KMS-11 (cell line): ENCODE results near the gene USP31.

Source experiments
- H2AFZ ChIP-seq: fragments of 200-600 bp; sonication (generic); 2 replicates; pipeline ENCODE4 v1.6.1; 2016; ENCODE audit warnings: antibody characterized with exemption, mixed run types, low read depth
- H3K27ac ChIP-seq: fragments of 200-600 bp; sonication (generic); 2 replicates; pipeline ENCODE4 v1.6.1; 2016; ENCODE audit warnings: mild to moderate bottlenecking, mixed run types
- H3K27me3 ChIP-seq: fragments of 200-600 bp; sonication (generic); 2 replicates; pipeline ENCODE4 v1.6.1; 2017; ENCODE audit warnings: mild to moderate bottlenecking, low read depth, mixed run types, moderate library complexity; ENCODE audit not compliant: insufficient read depth
- H3K36me3 ChIP-seq: fragments of 200-600 bp; sonication (generic); 2 replicates; pipeline ENCODE4 v1.6.1; 2017; ENCODE audit warnings: mild to moderate bottlenecking, mixed run types; ENCODE audit not compliant: insufficient read depth
- H3K4me1 ChIP-seq: fragments of 200-600 bp; sonication (generic); 2 replicates; pipeline ENCODE4 v1.6.1; 2016; ENCODE audit warnings: mild to moderate bottlenecking, low read depth, mixed run types; ENCODE audit not compliant: poor library complexity, severe bottlenecking
- H3K4me2 ChIP-seq: fragments of 200-600 bp; sonication (generic); 2 replicates; pipeline ENCODE4 v1.7.0; 2016; ENCODE audit warnings: mild to moderate bottlenecking, mixed run types
- H3K4me3 ChIP-seq: fragments of 200-600 bp; sonication (generic); IDR thresholded peaks from 2 replicates; pipeline ENCODE4 v1.6.1; 2017; ENCODE audit warnings: low read depth, low read length, mixed read lengths; ENCODE audit not compliant: insufficient read depth
- H3K79me2 ChIP-seq: fragments of 200-600 bp; sonication (generic); 2 replicates; pipeline ENCODE4 v1.6.1; 2016; ENCODE audit warnings: low read depth, mixed run types; ENCODE audit not compliant: insufficient read depth
- H3K9ac ChIP-seq: fragments of 200-600 bp; sonication (generic); 2 replicates; pipeline ENCODE4 v1.6.1; 2016; ENCODE audit warnings: mild to moderate bottlenecking, mixed run types
- H4K20me1 ChIP-seq: fragments of 200-600 bp; sonication (generic); 2 replicates; pipeline ENCODE4 v1.6.1; 2016; ENCODE audit warnings: mild to moderate bottlenecking, mixed run types; ENCODE audit not compliant: insufficient read depth
- TF ChIP-seq, protein P1 (sequence below): fragments of 200-600 bp; sonication (generic); conservative IDR thresholded peaks from 2 replicates; pipeline ENCODE4 v1.6.1; 2017; ENCODE audit warnings: low read depth, mild to moderate bottlenecking, antibody characterized with exemption, low read length, moderate library complexity, mixed read lengths

Gene USP31

GRCh38 chr16:23148513-23149266 is 562 bp downstream of the USP31 start:
- Histone ChIP-seq H4K20me1 (no peaks in the 10 kb centered on the region), H3K36me3 (no peaks in the 10 kb centered on the region), H3K27ac (peak overlapping the region; percentile 38; the same call in 1 of the 2 replicates), H3K9ac (peak overlapping the region; percentile 78), H3K4me3 (peak overlapping the region; percentile 47), H3K79me2 (peaks cover 40% of the 10 kb centered on the region), H2AFZ (peak overlapping the region; percentile 79; the same call in 1 of the 2 replicates), H3K27me3 (no peaks in the 10 kb centered on the region), H3K4me1 (peaks cover 36% of the 10 kb centered on the region), H3K4me2 (peak overlapping the region; percentile 76)
- TF ChIP-seq, protein P1, sequence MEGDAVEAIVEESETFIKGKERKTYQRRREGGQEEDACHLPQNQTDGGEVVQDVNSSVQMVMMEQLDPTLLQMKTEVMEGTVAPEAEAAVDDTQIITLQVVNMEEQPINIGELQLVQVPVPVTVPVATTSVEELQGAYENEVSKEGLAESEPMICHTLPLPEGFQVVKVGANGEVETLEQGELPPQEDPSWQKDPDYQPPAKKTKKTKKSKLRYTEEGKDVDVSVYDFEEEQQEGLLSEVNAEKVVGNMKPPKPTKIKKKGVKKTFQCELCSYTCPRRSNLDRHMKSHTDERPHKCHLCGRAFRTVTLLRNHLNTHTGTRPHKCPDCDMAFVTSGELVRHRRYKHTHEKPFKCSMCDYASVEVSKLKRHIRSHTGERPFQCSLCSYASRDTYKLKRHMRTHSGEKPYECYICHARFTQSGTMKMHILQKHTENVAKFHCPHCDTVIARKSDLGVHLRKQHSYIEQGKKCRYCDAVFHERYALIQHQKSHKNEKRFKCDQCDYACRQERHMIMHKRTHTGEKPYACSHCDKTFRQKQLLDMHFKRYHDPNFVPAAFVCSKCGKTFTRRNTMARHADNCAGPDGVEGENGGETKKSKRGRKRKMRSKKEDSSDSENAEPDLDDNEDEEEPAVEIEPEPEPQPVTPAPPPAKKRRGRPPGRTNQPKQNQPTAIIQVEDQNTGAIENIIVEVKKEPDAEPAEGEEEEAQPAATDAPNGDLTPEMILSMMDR: no peak

DNA sequence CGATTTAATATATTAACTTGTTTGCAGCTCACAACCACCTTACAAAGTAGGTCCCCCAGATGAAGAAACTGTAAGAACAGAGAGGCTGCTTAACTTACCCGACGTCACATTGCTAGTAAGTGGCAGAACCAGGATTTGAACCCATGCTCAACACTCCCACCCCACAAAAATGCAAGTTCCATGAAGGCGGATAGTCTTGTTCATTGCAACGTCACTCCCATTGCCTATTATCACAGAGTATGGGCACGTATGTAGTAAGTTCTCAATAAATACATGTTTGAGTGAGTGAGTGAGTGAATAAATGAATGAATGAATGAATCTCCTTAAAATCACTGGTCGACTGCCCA is 1.1 kb downstream of the USP31 start:
- Histone ChIP-seq H3K79me2 (peaks cover 46% of the 10 kb centered on the region), H3K4me2 (peak overlapping the region; percentile 76), H3K4me3 (peak overlapping the region; percentile 47), H3K4me1 (peaks cover 36% of the 10 kb centered on the region), H4K20me1 (no peaks in the 10 kb centered on the region), H3K27ac (peak overlapping the region; percentile 38; the same call in 1 of the 2 replicates), H3K36me3 (no peaks in the 10 kb centered on the region), H2AFZ (peak overlapping the region; percentile 79; the same call in 1 of the 2 replicates), H3K9ac (peak overlapping the region; percentile 78), H3K27me3 (no peaks in the 10 kb centered on the region)
- TF ChIP-seq, protein P1: no peak

DNA sequence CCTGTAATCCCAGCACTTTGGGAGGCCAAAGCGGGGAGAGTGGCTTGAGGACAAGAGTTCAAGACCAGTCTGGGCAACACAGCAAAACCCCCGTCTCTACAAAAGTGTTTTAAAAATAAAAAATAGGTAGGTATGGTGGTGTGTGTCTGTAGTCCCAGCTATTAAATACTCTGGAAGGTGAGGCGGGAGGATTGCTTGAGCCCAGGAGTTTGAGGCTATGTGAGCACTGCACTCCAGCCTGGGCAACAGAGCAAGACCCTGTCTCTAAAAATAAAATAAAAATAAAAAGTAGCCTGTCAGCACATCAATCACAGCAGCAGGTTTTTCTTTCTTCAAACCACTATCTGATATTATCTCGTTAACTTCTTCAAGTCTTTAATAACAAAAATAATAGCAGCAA is 1.6 kb downstream of the USP31 start:
- no peaks in the 10 kb centered on the region for H3K36me3 ChIP-seq
- no peaks in the 10 kb centered on the region for H4K20me1 ChIP-seq
- H2AFZ ChIP-seq: no peak overlapping the region
- H3K27ac ChIP-seq: no peak overlapping the region
- H3K4me3 ChIP-seq: peak overlapping the region; percentile 47
- H3K4me1 ChIP-seq: peaks cover 36% of the 10 kb centered on the region
- peak overlapping the region; percentile 76 for H3K4me2 ChIP-seq
- peaks cover 50% of the 10 kb centered on the region for H3K79me2 ChIP-seq
- H3K27me3 ChIP-seq: no peaks in the 10 kb centered on the region
- no peak overlapping the region for H3K9ac ChIP-seq
- TF ChIP-seq, protein P1: no peak

DNA sequence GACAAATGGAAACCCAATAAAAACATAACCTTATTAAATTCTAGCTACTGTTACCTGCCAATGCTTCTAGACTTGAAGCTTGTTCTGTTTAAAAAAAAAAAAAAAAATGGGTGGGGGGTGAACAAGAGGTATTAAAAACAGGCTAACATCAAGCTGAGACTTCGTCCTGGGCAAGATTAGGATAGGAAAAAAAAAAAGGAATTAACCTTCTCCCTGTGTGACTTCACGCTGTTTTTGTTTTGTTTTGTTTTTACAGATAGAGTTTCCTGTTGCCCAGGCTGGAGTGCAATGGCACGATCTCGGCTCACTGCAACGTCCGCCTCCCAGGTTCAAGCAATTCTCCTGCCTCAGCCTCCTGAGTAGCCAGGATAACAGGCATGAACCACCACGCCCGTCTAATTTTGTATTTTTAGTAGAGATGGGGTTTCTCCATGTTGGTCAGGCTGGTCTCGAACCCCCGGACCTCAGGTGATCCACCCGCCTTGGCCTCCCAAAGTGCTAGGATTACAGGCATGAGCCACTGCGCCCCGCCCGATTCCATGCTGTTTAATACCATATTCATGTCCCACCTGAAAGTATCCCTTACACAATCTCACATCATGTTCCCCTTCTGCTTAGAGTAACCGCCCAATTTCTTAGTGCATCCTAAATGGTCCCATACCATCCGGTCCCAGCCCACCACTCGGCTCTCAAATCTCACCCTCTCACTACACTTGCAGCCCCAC is 2.2 kb downstream of the USP31 start:
- Histone ChIP-seq H3K4me2 (peak overlapping the region; percentile 76; the same call in 1 of the 2 replicates), H3K79me2 (peaks cover 57% of the 10 kb centered on the region)

More for the DNA sequence above, 2.2 kb downstream of the USP31 start:
- Histone ChIP-seq H3K27ac (no peak overlapping the region), H3K27me3 (no peaks in the 10 kb centered on the region), H3K9ac (no peak overlapping the region), H3K4me1 (peaks cover 36% of the 10 kb centered on the region), H2AFZ (no peak overlapping the region), H4K20me1 (no peaks in the 10 kb centered on the region), H3K4me3 (no peak overlapping the region), H3K36me3 (no peaks in the 10 kb centered on the region)
- TF ChIP-seq, protein P1: no peak
